GM21447 (cell line): ENCODE results near the gene CD48.
A peak's percentile ranks its signal among the peaks of the same experiment; 100 is the strongest.
"Not testable (repeated sequence)": the region's sequence is repeated elsewhere in the genome, so short reads cannot be mapped to it uniquely, and the experiment has no call there.

Source experiments
- ATAC-seq: cut with Tn5 transposase; IDR thresholded peaks from one replicate; pipeline ENCODE4 v1.9.1; 2021; ENCODE audit not compliant: unreplicated experiment

CD48 gene

GRCh38 chr1:160742428-160743127 lies 31.0 kb upstream of the CD48 start:
- ATAC-seq = no peak

GRCh38 chr1:160741612-160742348 lies 30.2 kb upstream of the CD48 start:
- no peak for ATAC-seq

GRCh38 chr1:160741092-160741501 lies 29.5 kb upstream of the CD48 start:
- no peak for ATAC-seq

GRCh38 chr1:160740133-160740688 lies 28.6 kb upstream of the CD48 start:
- no peak for ATAC-seq

- ATAC-seq = peak; percentile 53
Observed at GRCh38 chr1:160739098-160739511, 27.5 kb upstream of the CD48 start, which contains the start of gene SLAMF7. TSS of gene SLAMF7 (plus strand) at chr1:160739247. CDS start at chr1:160739302, 55 bp downstream.

- ATAC-seq = no peak
Observed at GRCh38 chr1:160738271-160738670, 26.6 kb upstream of the CD48 start.

GRCh38 chr1:160734301-160734700 lies 22.7 kb upstream of the CD48 start:
- ATAC-seq = no peak

GRCh38 chr1:160733898-160734297 lies 22.3 kb upstream of the CD48 start:
- no peak for ATAC-seq

- no peak for ATAC-seq
Observed at GRCh38 chr1:160731990-160732389, 20.4 kb upstream of the CD48 start.

GRCh38 chr1:160731564-160731963 lies 19.9 kb upstream of the CD48 start:
- not testable (repeated sequence) for ATAC-seq

GRCh38 chr1:160727316-160727640 lies 15.7 kb upstream of the CD48 start:
- ATAC-seq = no peak

- peak; percentile 60 for ATAC-seq
Observed at GRCh38 chr1:160726498-160727315, 15.1 kb upstream of the CD48 start.

- peak; percentile 27 for ATAC-seq
Observed at GRCh38 chr1:160726114-160726497, 14.5 kb upstream of the CD48 start.

- ATAC-seq = no peak
Observed at GRCh38 chr1:160724465-160725242, 13.0 kb upstream of the CD48 start.

- no peak for ATAC-seq
Observed at GRCh38 chr1:160723332-160723731, 11.7 kb upstream of the CD48 start.

GRCh38 chr1:160722726-160723125 lies 11.1 kb upstream of the CD48 start:
- no peak for ATAC-seq

GRCh38 chr1:160721473-160721872 lies 9.9 kb upstream of the CD48 start:
- ATAC-seq = no peak

GRCh38 chr1:160720356-160721085 lies 8.9 kb upstream of the CD48 start:
- no peak for ATAC-seq

GRCh38 chr1:160718210-160718609 lies 6.6 kb upstream of the CD48 start:
- no peak for ATAC-seq

GRCh38 chr1:160717306-160717705 lies 5.7 kb upstream of the CD48 start:
- no peak for ATAC-seq
